Mucosa of gallbladder (tissue), 1 donor: Measurements from ENCODE around the gene CLDN11. TPM values are rescaled to one million over a fixed set of nuclear protein-coding genes. Genes with fewer than 3 reads are reported as not detected.

ENCODE experiments used
- DNase-seq: peaks from one replicate; pipeline ENCODE4 v3.0.0-alpha.2; 2020; ENCODE audit warnings: low spot score
- total RNA-seq: library from RNA; stranded (reverse); gene quantifications from one replicate; pipeline ENCODE4 v1.2.1, GENCODE V29; 2021
- donor health status: DM: no; HTN: no; CAD: no.

Gene CLDN11
- total RNA-seq, 1 donor from 2014 or later, result 36.7 TPM

- no peak for DNase-seq
These were observed 51.7 kb downstream of the CLDN11 start for GRCh38 chr3:170470063-170471016.

GRCh38 chr3:170471149-170471548 lies 52.5 kb downstream of the CLDN11 start:
- DNase-seq, result no peak

GRCh38 chr3:170473358-170473757 lies 54.7 kb downstream of the CLDN11 start:
- DNase-seq, result no peak

GRCh38 chr3:170475092-170475685 lies 56.5 kb downstream of the CLDN11 start:
- no peak for DNase-seq

- no peak for DNase-seq
These were observed 57.6 kb downstream of the CLDN11 start for GRCh38 chr3:170476291-170476690.

GRCh38 chr3:170477395-170477794 lies 58.7 kb downstream of the CLDN11 start:
- DNase-seq, result no peak

GRCh38 chr3:170480111-170480510 lies 61.4 kb downstream of the CLDN11 start:
- DNase-seq, result no peak

- no peak for DNase-seq
These were observed 63.5 kb downstream of the CLDN11 start for GRCh38 chr3:170482199-170482598.

GRCh38 chr3:170483485-170484262 lies 65.0 kb downstream of the CLDN11 start:
- no peak for DNase-seq

Other genes with a start within 250 kb of the CLDN11 start
- 76.5 TPM for gene PHC3, start 237.1 kb upstream of the CLDN11 start, total RNA-seq
- gene PRKCI, start 196.4 kb upstream of the CLDN11 start, total RNA-seq, result 25.2 TPM
- gene SKIL, start 61.2 kb upstream of the CLDN11 start, total RNA-seq, result 39.2 TPM
- gene SLC7A14, start 167.2 kb downstream of the CLDN11 start, total RNA-seq, result 0.32 TPM